HPDE6-E6E7 (cell line): Measurements from ENCODE around the gene TAF11L11.
"Not testable (repeated sequence)": the region's sequence is repeated elsewhere in the genome, so short reads cannot be mapped to it uniquely, and the experiment has no call there.

Experiments
- DNase-seq: peaks from one replicate; pipeline ENCODE4 v3.0.0; 2011; ENCODE audit warnings: missing footprints; ENCODE audit errors: extremely low spot score

Gene TAF11L11

GRCh38 chr5:17603880-17604279 lies at the start of gene TAF11L11:
Gene TAF11L11, plus strand, starts transcription at chr5:17604183.
- not testable (repeated sequence) for DNase-seq

GRCh38 chr5:17585658-17586057 lies 18.3 kb upstream of the TAF11L11 start, which contains the start of gene TAF11L7:
Gene TAF11L7, minus strand, starts transcription at chr5:17585758.
- DNase-seq = not testable (repeated sequence)

- not testable (repeated sequence) for DNase-seq
These were observed 13.1 kb upstream of the TAF11L11 start, which contains the start of gene TAF11L8 for GRCh38 chr5:17590860-17591259. Gene TAF11L8, minus strand, starts transcription at chr5:17590960.

- not testable (repeated sequence) for DNase-seq
These were observed 9.7 kb upstream of the TAF11L11 start, which contains the start of gene TAF11L9 for GRCh38 chr5:17594255-17594654. Gene TAF11L9, minus strand, starts transcription at chr5:17594394.

GRCh38 chr5:17597728-17598127 lies 6.3 kb upstream of the TAF11L11 start, which contains the start of gene TAF11L10:
Gene TAF11L10, minus strand, starts transcription at chr5:17597828.
- DNase-seq = not testable (repeated sequence)

GRCh38 chr5:17604951-17605350 lies 968 bp downstream of the TAF11L11 start:
- no peak for DNase-seq

- not testable (repeated sequence) for DNase-seq
These were observed 3.5 kb downstream of the TAF11L11 start for GRCh38 chr5:17607461-17607860.

GRCh38 chr5:17610092-17610491 lies 6.1 kb downstream of the TAF11L11 start, which contains the start of gene TAF11L12:
Gene TAF11L12, plus strand, starts transcription at chr5:17610392.
- DNase-seq = not testable (repeated sequence)

- DNase-seq = no peak
These were observed 11.1 kb downstream of the TAF11L11 start for GRCh38 chr5:17614872-17615605.

- no peak for DNase-seq
These were observed 15.4 kb downstream of the TAF11L11 start for GRCh38 chr5:17619354-17619753.

- no peak for DNase-seq
These were observed 16.6 kb downstream of the TAF11L11 start for GRCh38 chr5:17620627-17621026.

GRCh38 chr5:17625686-17626085 lies 21.7 kb downstream of the TAF11L11 start:
- no peak for DNase-seq

GRCh38 chr5:17631788-17632187 lies 27.8 kb downstream of the TAF11L11 start, which contains the start of gene TAF11L13:
Gene TAF11L13, plus strand, starts transcription at chr5:17632088.
- DNase-seq = not testable (repeated sequence)

- no peak for DNase-seq
These were observed 30.2 kb downstream of the TAF11L11 start, which contains the start of gene TAF11L14 for GRCh38 chr5:17634160-17634559. Gene TAF11L14, plus strand, starts transcription at chr5:17634460.

- DNase-seq = not testable (repeated sequence)
These were observed 45.2 kb downstream of the TAF11L11 start for GRCh38 chr5:17649232-17649631.

- not testable (repeated sequence) for DNase-seq
These were observed 51.3 kb downstream of the TAF11L11 start for GRCh38 chr5:17655201-17655759.
